ENCODE measurements around the gene C14orf93. TPM values are rescaled to one million over a fixed set of nuclear protein-coding genes. Genes with fewer than 3 reads are reported as not detected.
A peak's percentile ranks its signal among the peaks of the same experiment; 100 is the strongest.

The C14orf93 gene
- polyA plus RNA-seq, 1 experiment, result 14.7 TPM

GRCh38 chr14:23053426-23053825 is 43.5 kb upstream of the C14orf93 start:
- TF ChIP-seq CTCF (IDR thresholded peaks at IDR 0.05; ENCODE audit: insufficient read depth, low read depth, low read length), result no peak
- DNase-seq (ENCODE audit: low read depth), result no peak
- peaks cover 3% of the 10 kb centered on the region; the same call in 1 of the 2 replicates for H3K36me3 ChIP-seq (ENCODE audit: control insufficient read depth, insufficient read depth, low read length)
- POLR2A ChIA-PET, result no interaction called here
- CTCF ChIA-PET, result interaction anchor here (0.7 to 19.2 kb wide), 5 partner anchors 14 to 136 kb away, joined by 3 to 539 read pairs (median 57); partner anchors contain the start of gene AJUBA
- H3K27me3 ChIP-seq (ENCODE audit: control insufficient read depth, insufficient read depth, low read length), result no peaks in the 10 kb centered on the region
- H3K4me3 ChIP-seq (ENCODE audit: low read depth, low read length), result no peak overlapping the region

- no peaks in the 10 kb centered on the region for H3K27me3 ChIP-seq (ENCODE audit: control insufficient read depth, insufficient read depth, low read length)
- H3K36me3 ChIP-seq (ENCODE audit: control insufficient read depth, insufficient read depth, low read length), result peaks cover 3% of the 10 kb centered on the region; the same call in 1 of the 2 replicates
- ChIA-PET CTCF (interaction anchor here (2.2 to 19.2 kb wide), 2 partner anchors 14 to 63 kb away, joined by 5 to 539 read pairs; partner anchors contain the start of gene AJUBA), POLR2A (no interaction called here)
- no peak for DNase-seq (ENCODE audit: low read depth)
- TF ChIP-seq CTCF (IDR thresholded peaks at IDR 0.05; ENCODE audit: insufficient read depth, low read depth, low read length), result no peak
- no peak overlapping the region for H3K4me3 ChIP-seq (ENCODE audit: low read depth, low read length)
Observed at GRCh38 chr14:23052671-23053070, 42.7 kb upstream of the C14orf93 start.

- TF ChIP-seq CTCF (IDR thresholded peaks at IDR 0.05; ENCODE audit: insufficient read depth, low read depth, low read length), result peak; percentile 36; the same call in 1 of the 2 replicates
- no peak for DNase-seq (ENCODE audit: low read depth)
- ChIA-PET CTCF (interaction anchor here (1.1 to 19.2 kb wide), 3 partner anchors 15 to 96 kb away, joined by 3 to 539 read pairs (median 3); partner anchors contain the start of genes AJUBA and HAUS4), POLR2A (no interaction called here)
- H3K4me3 ChIP-seq (ENCODE audit: low read depth, low read length), result no peak overlapping the region
- H3K27me3 ChIP-seq (ENCODE audit: control insufficient read depth, insufficient read depth, low read length), result no peaks in the 10 kb centered on the region
- H3K36me3 ChIP-seq (ENCODE audit: control insufficient read depth, insufficient read depth, low read length), result peaks cover 3% of the 10 kb centered on the region; the same call in 1 of the 2 replicates
Observed at GRCh38 chr14:23052182-23052623, 42.3 kb upstream of the C14orf93 start.

GRCh38 chr14:23051141-23052057 is 41.5 kb upstream of the C14orf93 start:
- peaks cover 3% of the 10 kb centered on the region; the same call in 1 of the 2 replicates for H3K36me3 ChIP-seq (ENCODE audit: control insufficient read depth, insufficient read depth, low read length)
- no peak for TF ChIP-seq CTCF (IDR thresholded peaks at IDR 0.05; ENCODE audit: insufficient read depth, low read depth, low read length)
- ChIA-PET CTCF (interaction anchor here (0.7 to 19.2 kb wide), 9 partner anchors 8 to 95 kb away, joined by 3 to 539 read pairs (median 4); partner anchors contain the start of genes AJUBA, HAUS4 and PSMB11), POLR2A (no interaction called here)
- H3K4me3 ChIP-seq (ENCODE audit: low read depth, low read length), result no peak overlapping the region
- no peak for DNase-seq (ENCODE audit: low read depth)
- H3K27me3 ChIP-seq (ENCODE audit: control insufficient read depth, insufficient read depth, low read length), result no peaks in the 10 kb centered on the region

GRCh38 chr14:23049011-23049410 is 39.1 kb upstream of the C14orf93 start:
- no peaks in the 10 kb centered on the region for H3K27me3 ChIP-seq (ENCODE audit: control insufficient read depth, insufficient read depth, low read length)
- H3K36me3 ChIP-seq (ENCODE audit: control insufficient read depth, insufficient read depth, low read length), result peaks cover 3% of the 10 kb centered on the region; the same call in 1 of the 2 replicates
- DNase-seq (ENCODE audit: low read depth), result no peak
- H3K4me3 ChIP-seq (ENCODE audit: low read depth, low read length), result no peak overlapping the region
- ChIA-PET CTCF (interaction anchor here (1.0 to 19.2 kb wide), 2 partner anchors 59 to 61 kb away, joined by 5 to 539 read pairs; partner anchors contain the start of gene AJUBA), POLR2A (no interaction called here)
- no peak for TF ChIP-seq CTCF (IDR thresholded peaks at IDR 0.05; ENCODE audit: insufficient read depth, low read depth, low read length)
